BE2C (cell line): ENCODE results near the gene TMEM86B.
"Not testable (repeated sequence)": the region's sequence is repeated elsewhere in the genome, so short reads cannot be mapped to it uniquely, and the experiment has no call there.

Source experiments
- DNase-seq: peaks from one replicate; pipeline ENCODE4 v3.0.0-alpha.2; 2020
- H3K27me3 ChIP-seq: fragments of 250-450 bp; sonication (Bioruptor Pico); 2 replicates; pipeline ENCODE4 v1.5.1; 2020; ENCODE audit warnings: mild to moderate bottlenecking
- H3K36me3 ChIP-seq: fragments of 250-450 bp; sonication (Bioruptor Pico); 2 replicates; pipeline ENCODE4 v1.5.1; 2020; ENCODE audit warnings: mild to moderate bottlenecking
- H3K4me1 ChIP-seq: fragments of 250-450 bp; sonication (Bioruptor Pico); 2 replicates; pipeline ENCODE4 v1.5.1; 2020
- H3K4me3 ChIP-seq: 2 replicates; pipeline ENCODE4 v1.5.1; 2011; ENCODE audit warnings: low read depth, low read length
- H3K9me3 ChIP-seq: fragments of 250-450 bp; sonication (Bioruptor Pico); 2 replicates; pipeline ENCODE4 v1.5.1; 2020
- TF ChIP-seq, protein P1 (sequence below): IDR thresholded peaks from 2 replicates; pipeline ENCODE4 v1.5.1; 2012; ENCODE audit warnings: mild to moderate bottlenecking, low read depth, low read length

TMEM86B gene

DNA sequence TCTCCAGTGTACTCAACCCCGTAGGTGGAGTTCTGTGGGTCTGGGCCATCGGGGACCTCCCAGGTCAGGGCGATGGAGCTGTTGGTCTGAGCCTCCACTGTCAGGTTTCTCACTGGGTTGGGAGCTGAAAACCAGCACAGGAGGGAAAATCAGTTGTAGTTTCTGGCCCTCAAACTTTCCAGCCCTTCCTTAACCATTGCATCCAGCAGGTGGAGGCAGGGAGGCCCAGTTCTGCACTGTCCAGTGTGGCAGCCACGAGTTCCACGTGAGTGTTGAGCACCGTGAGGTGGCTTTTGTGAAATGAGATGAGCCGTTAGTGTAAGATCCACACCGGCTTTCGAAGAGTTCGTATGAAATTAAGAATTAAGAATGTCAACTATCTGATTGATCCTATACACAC lies 26.4 kb downstream of the TMEM86B start:
- H3K36me3 ChIP-seq, H3K4me3 ChIP-seq, H3K4me1 ChIP-seq, H3K9me3 ChIP-seq, DNase-seq, H3K27me3 ChIP-seq: not testable (repeated sequence)
- TF ChIP-seq, protein P1, sequence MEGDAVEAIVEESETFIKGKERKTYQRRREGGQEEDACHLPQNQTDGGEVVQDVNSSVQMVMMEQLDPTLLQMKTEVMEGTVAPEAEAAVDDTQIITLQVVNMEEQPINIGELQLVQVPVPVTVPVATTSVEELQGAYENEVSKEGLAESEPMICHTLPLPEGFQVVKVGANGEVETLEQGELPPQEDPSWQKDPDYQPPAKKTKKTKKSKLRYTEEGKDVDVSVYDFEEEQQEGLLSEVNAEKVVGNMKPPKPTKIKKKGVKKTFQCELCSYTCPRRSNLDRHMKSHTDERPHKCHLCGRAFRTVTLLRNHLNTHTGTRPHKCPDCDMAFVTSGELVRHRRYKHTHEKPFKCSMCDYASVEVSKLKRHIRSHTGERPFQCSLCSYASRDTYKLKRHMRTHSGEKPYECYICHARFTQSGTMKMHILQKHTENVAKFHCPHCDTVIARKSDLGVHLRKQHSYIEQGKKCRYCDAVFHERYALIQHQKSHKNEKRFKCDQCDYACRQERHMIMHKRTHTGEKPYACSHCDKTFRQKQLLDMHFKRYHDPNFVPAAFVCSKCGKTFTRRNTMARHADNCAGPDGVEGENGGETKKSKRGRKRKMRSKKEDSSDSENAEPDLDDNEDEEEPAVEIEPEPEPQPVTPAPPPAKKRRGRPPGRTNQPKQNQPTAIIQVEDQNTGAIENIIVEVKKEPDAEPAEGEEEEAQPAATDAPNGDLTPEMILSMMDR: peak; percentile 10; the same call in 1 of the 2 replicates

DNA sequence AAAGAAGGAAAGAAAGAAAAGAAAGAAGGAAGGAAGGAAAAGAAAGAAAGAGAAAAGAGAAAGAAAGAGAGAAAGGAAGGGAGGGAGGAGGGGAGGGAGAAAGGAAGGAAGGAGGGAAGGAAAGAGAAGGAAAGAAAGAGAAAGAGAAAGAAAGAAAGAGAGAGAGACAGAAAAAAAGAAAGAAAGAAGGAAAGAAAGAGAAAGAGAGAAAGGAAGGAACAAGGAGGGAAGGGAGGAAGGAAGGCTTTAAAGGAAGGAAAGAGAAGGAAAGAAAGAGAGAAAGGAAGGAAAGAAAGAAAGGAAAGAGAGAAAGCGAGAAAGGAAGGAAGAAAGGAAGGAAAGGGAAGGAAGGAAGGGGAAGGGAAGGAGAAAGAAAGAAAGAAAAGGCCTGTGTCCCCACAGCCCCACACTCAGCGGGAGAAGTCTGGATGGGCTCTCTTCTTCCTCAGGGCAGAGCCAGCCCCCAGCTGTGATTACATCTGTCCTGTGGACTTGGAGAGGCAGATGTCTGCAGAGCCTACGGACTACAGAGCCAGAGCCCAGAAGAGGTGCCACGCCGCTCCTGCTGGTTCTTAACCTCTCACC lies 28.9 kb downstream of the TMEM86B start:
- no peaks in the 10 kb centered on the region for H3K4me1 ChIP-seq
- H3K36me3 ChIP-seq: no peaks in the 10 kb centered on the region
- H3K4me3 ChIP-seq: no peak overlapping the region
- no peaks in the 10 kb centered on the region for H3K9me3 ChIP-seq
- no peak for DNase-seq
- H3K27me3 ChIP-seq: no peaks in the 10 kb centered on the region
- TF ChIP-seq, protein P1: no peak

DNA sequence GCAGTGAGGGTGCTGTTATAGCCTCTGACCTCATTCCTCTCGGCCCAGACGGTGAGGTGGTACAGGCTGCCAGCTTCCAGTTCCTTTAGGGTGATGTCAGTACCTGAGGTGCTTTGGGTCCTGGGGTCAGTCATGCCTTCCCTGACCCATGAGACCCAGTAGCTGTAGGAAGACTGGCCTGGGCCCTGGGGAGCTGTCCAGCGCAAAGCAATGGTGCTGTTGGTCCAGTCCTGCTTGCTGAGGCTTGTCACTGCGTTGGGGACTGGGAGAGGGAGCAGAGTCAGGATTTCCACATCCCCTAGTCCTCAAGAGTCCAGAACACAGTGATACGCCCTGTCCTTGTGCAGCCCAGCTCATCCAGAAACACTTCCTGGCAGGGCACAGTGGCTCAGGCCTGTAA lies 29.9 kb downstream of the TMEM86B start:
- Histone ChIP-seq H3K9me3 (no peaks in the 10 kb centered on the region), H3K36me3 (no peaks in the 10 kb centered on the region), H3K4me3 (no peak overlapping the region), H3K4me1 (no peaks in the 10 kb centered on the region), H3K27me3 (no peaks in the 10 kb centered on the region)
- no peak for DNase-seq
- TF ChIP-seq, protein P1: no peak

DNA sequence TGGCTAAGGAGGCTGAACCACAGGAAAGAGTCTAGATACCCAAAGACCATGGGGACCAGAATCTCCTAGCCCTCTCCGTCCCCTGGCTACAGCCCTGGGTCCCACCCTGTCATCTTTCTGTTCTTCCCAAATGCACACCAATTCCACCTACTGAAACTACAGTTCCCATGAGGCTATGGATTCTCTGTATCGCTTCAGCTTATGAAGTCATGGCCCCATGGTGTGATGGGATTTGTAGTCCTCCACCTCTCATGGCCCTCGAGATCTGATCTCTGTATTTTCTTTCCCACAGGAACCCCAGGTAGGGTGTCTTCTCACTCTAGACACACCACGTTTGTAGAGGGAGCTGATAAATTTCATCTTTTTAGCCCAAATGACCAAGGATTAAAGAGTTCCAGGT lies 31.0 kb downstream of the TMEM86B start:
- Histone ChIP-seq H3K36me3 (no peaks in the 10 kb centered on the region), H3K27me3 (no peaks in the 10 kb centered on the region), H3K4me3 (no peak overlapping the region), H3K9me3 (no peaks in the 10 kb centered on the region), H3K4me1 (no peaks in the 10 kb centered on the region)
- DNase-seq: peak; percentile 22
- TF ChIP-seq, protein P1: no peak

DNA sequence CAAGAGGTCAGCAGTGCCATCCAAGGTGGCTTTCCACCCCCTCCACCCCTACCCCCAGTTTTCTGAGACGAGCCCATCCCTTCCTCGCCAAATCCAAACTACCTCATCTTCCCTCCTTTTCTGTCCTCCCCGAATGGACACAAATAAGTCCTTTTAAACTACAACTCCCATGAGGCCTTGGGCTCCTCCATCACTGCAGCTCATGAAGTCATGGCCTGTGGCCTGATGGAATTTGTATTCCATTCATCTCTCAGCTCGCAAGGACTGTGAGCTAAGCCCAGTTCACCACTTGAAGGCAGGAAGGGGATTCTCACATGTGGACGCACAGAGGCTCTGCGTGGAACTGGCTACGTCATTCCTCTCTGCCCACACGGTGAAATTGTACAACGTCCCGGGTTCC lies 31.8 kb downstream of the TMEM86B start:
- Histone ChIP-seq H3K4me1 (no peaks in the 10 kb centered on the region), H3K4me3 (no peak overlapping the region), H3K36me3 (no peaks in the 10 kb centered on the region), H3K9me3 (no peaks in the 10 kb centered on the region), H3K27me3 (no peaks in the 10 kb centered on the region)
- DNase-seq: peak; percentile 25
- TF ChIP-seq, protein P1: no peak

DNA sequence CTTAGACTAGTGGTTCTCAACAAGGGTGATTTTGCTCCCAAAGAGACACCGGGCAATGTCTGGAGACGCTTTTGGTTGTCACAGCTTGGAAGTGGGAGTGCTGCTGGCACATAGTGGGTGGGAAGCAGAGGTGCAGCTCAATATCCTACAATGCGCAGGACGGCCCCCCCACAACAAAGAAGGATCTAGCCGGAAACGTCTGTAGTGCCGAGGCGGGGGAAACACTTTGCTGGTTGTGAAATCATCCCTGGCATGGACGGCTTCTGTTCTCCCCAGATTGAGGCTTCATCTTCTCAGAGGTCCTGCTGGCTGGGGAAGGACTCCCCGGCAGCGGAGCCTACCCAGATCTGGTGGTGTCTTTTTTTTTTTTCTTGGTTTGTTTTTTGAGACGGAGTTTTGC lies 35.1 kb downstream of the TMEM86B start:
- TF ChIP-seq, protein P1: no peak
- Histone ChIP-seq H3K4me3 (no peak overlapping the region), H3K9me3 (peaks cover 3% of the 10 kb centered on the region), H3K36me3 (no peaks in the 10 kb centered on the region), H3K27me3 (no peaks in the 10 kb centered on the region), H3K4me1 (no peaks in the 10 kb centered on the region)
- DNase-seq: no peak
